OCI-LY1 (cell line): ENCODE measurements around the gene ZNF239.
"Not testable (repeated sequence)": the region's sequence is repeated elsewhere in the genome, so short reads cannot be mapped to it uniquely, and the experiment has no call there.

ENCODE experiments used
- H2AFZ ChIP-seq: fragments of 200-600 bp; sonication (generic), shearing (Covaris generic); 2 replicates; pipeline ENCODE4 v1.6.0; 2014; ENCODE audit warnings: antibody characterized with exemption, mild to moderate bottlenecking, low read length
- H3F3A ChIP-seq: fragments of 200-600 bp; sonication (generic), shearing (Covaris generic); 2 replicates; pipeline ENCODE4 v1.6.0; 2014; ENCODE audit warnings: mild to moderate bottlenecking, antibody characterized with exemption, low read length, moderate library complexity; ENCODE audit not compliant: insufficient read depth
- H3K27ac ChIP-seq: fragments of 200-600 bp; sonication (generic); 2 replicates; pipeline ENCODE4 v1.5.1; 2014; ENCODE audit warnings: low read length, mixed run types, mild to moderate bottlenecking, low read depth; ENCODE audit not compliant: poor library complexity, severe bottlenecking
- H3K27me3 ChIP-seq: fragments of 200-600 bp; sonication (generic); 2 replicates; pipeline ENCODE4 v1.6.0; 2014; ENCODE audit warnings: antibody characterized with exemption, mild to moderate bottlenecking, low read length, moderate library complexity; ENCODE audit not compliant: insufficient read depth
- H3K36me3 ChIP-seq: fragments of 200-600 bp; sonication (generic); 2 replicates; pipeline ENCODE4 v1.6.1; 2014; ENCODE audit warnings: mild to moderate bottlenecking, antibody characterized with exemption, low read length, moderate library complexity, mixed read lengths; ENCODE audit not compliant: insufficient read depth
- H3K4me1 ChIP-seq: fragments of 200-600 bp; sonication (generic); 2 replicates; pipeline ENCODE4 v1.5.1; 2014; ENCODE audit warnings: mild to moderate bottlenecking, low read length, moderate library complexity; ENCODE audit not compliant: insufficient read depth, severe bottlenecking
- H3K4me2 ChIP-seq: fragments of 200-600 bp; sonication (generic), shearing (Covaris generic); 2 replicates; pipeline ENCODE4 v1.6.1; 2014; ENCODE audit warnings: low read length
- H3K4me3 ChIP-seq: fragments of 200-600 bp; sonication (generic); 2 replicates; pipeline ENCODE4 v1.5.1; 2014; ENCODE audit warnings: low read length, low read depth, mild to moderate bottlenecking, mixed read lengths; ENCODE audit not compliant: poor library complexity, severe bottlenecking
- H3K79me2 ChIP-seq: fragments of 200-600 bp; shearing (Covaris generic); 2 replicates; pipeline ENCODE4 v1.6.1; 2016; ENCODE audit warnings: mixed run types, low read length, mixed read lengths; ENCODE audit not compliant: insufficient read depth
- H3K9ac ChIP-seq: fragments of 200-600 bp; sonication (generic), shearing (Covaris generic); 2 replicates; pipeline ENCODE4 v1.6.1; 2014; ENCODE audit warnings: mild to moderate bottlenecking, low read length, mixed read lengths
- H3K9me2 ChIP-seq: fragments of 200-600 bp; sonication (generic), shearing (Covaris generic); 2 replicates; pipeline ENCODE4 v1.6.1; 2014; ENCODE audit warnings: low read depth, mild to moderate bottlenecking, low read length, mixed read lengths
- H3K9me3 ChIP-seq: fragments of 200-600 bp; shearing (Covaris generic); 2 replicates; pipeline ENCODE4 v1.6.1; 2014; ENCODE audit warnings: low read length, mixed read lengths
- H4K20me1 ChIP-seq: fragments of 200-600 bp; sonication (generic), shearing (Covaris generic); 2 replicates; pipeline ENCODE4 v1.6.0; 2016; ENCODE audit warnings: mild to moderate bottlenecking, low read length; ENCODE audit not compliant: insufficient read depth
- CTCF ChIP-seq: fragments of 200-600 bp; sonication (generic), shearing (Covaris generic); IDR thresholded peaks from 2 replicates; pipeline ENCODE4 v1.5.1; 2017; ENCODE audit warnings: mild to moderate bottlenecking, antibody characterized with exemption, low read length, moderate library complexity, mixed read lengths
- EZH2 ChIP-seq: fragments of 200-600 bp; sonication (generic), shearing (Covaris generic); IDR thresholded peaks from 2 replicates; pipeline ENCODE4 v1.8.0; 2017; ENCODE audit warnings: borderline replicate concordance, mixed run types, mild to moderate bottlenecking, antibody characterized with exemption, low read length, moderate library complexity, mixed read lengths

The ZNF239 gene

GRCh38 chr10:43595739-43596298 is 21.4 kb upstream of the ZNF239 start:
- Histone ChIP-seq H4K20me1 (no peaks in the 10 kb centered on the region), H3K79me2 (no peaks in the 10 kb centered on the region), H3F3A (no peaks in the 10 kb centered on the region), H3K9me3 (0 out of 2 replicates have a peak, but pooled peaks cover 3% of the 10 kb centered on the region), H3K9ac (no peak overlapping the region), H3K9me2 (no peaks in the 10 kb centered on the region), H3K4me3 (no peak overlapping the region), H3K27ac (no peak overlapping the region), H3K4me2 (peak overlapping the region; percentile 43; the same call in 1 of the 2 replicates), H3K27me3 (peaks cover 4% of the 10 kb centered on the region; the same call in 1 of the 2 replicates), H2AFZ (no peak overlapping the region), H3K36me3 (no peaks in the 10 kb centered on the region; the same call in 1 of the 2 replicates), H3K4me1 (peaks cover 8% of the 10 kb centered on the region)
- TF ChIP-seq EZH2 (no peak), CTCF (no peak)

- Histone ChIP-seq H3K36me3 (no peaks in the 10 kb centered on the region), H4K20me1 (no peaks in the 10 kb centered on the region), H3F3A (no peaks in the 10 kb centered on the region), H3K27ac (no peak overlapping the region), H3K27me3 (peaks cover 4% of the 10 kb centered on the region; the same call in 1 of the 2 replicates), H3K79me2 (no peaks in the 10 kb centered on the region), H3K9ac (peak overlapping the region; percentile 35; the same call in 1 of the 2 replicates), H3K9me2 (no peaks in the 10 kb centered on the region), H3K9me3 (0 out of 2 replicates have a peak, but pooled peaks cover 3% of the 10 kb centered on the region), H3K4me1 (peaks cover 8% of the 10 kb centered on the region), H3K4me2 (peak overlapping the region; percentile 43), H3K4me3 (peak overlapping the region; percentile 45), H2AFZ (no peak overlapping the region)
- TF ChIP-seq EZH2 (no peak), CTCF (no peak)
Observed at GRCh38 chr10:43594944-43595589, 20.7 kb upstream of the ZNF239 start.

DNA sequence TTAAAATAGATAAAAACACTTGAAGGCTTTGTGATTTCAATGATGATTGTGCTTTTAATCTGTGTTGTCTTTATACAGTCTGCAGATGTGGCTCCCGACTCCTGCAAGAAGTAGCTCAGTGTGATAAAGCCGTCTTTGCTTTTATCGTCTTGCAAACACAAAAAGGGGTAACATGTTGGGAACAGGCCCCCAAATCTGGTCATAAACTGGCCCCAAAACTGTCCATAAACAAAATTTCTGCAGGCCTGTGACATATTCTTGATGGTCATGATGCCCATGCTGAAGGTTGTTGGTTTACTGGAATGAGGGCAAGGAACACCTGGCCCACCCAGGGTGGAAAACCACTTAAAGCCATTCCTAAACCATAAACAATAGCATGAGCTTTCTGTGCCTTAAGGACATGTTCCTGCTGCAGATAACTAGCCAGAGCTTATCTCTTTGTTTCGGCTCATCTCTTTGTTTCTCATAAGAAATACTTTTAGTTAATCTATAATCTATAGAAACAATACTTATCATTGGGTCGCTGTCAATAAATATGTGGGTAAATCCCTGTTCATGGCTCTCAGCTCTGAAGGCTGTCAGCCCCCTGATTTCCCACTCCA is 17.0 kb upstream of the ZNF239 start:
- Histone ChIP-seq H3K9ac (no peak overlapping the region), H4K20me1 (no peaks in the 10 kb centered on the region), H3K9me2 (no peaks in the 10 kb centered on the region), H3K9me3 (0 out of 2 replicates have a peak, but pooled peaks cover 3% of the 10 kb centered on the region), H3K27me3 (peaks cover 4% of the 10 kb centered on the region; the same call in 1 of the 2 replicates), H3K4me1 (peaks cover 8% of the 10 kb centered on the region), H3K4me2 (no peak overlapping the region), H3F3A (no peaks in the 10 kb centered on the region), H3K79me2 (no peaks in the 10 kb centered on the region), H3K36me3 (no peaks in the 10 kb centered on the region), H3K27ac (no peak overlapping the region), H3K4me3 (no peak overlapping the region), H2AFZ (no peak overlapping the region)
- no peak for TF ChIP-seq CTCF
- TF ChIP-seq EZH2 = no peak

DNA sequence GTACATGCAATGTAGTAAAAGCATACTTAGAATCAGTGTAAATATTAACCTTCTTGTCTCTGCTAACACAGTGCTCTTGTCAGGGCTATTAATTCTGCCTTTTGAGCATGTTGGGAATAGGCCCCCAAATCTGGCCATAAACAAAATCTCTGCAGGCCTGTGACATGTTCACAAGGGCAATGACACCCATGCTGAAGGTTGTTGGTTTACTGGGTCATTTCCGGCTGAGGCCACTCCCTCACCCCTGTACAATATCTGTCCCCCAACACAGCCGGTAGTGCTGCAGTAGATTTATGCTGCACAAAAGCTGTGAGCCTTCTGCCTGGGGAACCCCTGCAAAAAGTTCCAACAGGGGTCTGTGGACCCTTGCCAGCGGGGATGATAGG is 12.3 kb upstream of the ZNF239 start:
- H3F3A ChIP-seq, H3K36me3 ChIP-seq, H3K4me2 ChIP-seq, H3K9me3 ChIP-seq, H3K4me1 ChIP-seq, H3K27ac ChIP-seq, H3K27me3 ChIP-seq, H2AFZ ChIP-seq, H3K79me2 ChIP-seq, H4K20me1 ChIP-seq, H3K9ac ChIP-seq, H3K9me2 ChIP-seq, H3K4me3 ChIP-seq: not testable (repeated sequence)
